ENCODE results near the gene EED.
"Not testable (repeated sequence)": the region's sequence is repeated elsewhere in the genome, so short reads cannot be mapped to it uniquely, and the experiment has no call there.

EED gene

DNA sequence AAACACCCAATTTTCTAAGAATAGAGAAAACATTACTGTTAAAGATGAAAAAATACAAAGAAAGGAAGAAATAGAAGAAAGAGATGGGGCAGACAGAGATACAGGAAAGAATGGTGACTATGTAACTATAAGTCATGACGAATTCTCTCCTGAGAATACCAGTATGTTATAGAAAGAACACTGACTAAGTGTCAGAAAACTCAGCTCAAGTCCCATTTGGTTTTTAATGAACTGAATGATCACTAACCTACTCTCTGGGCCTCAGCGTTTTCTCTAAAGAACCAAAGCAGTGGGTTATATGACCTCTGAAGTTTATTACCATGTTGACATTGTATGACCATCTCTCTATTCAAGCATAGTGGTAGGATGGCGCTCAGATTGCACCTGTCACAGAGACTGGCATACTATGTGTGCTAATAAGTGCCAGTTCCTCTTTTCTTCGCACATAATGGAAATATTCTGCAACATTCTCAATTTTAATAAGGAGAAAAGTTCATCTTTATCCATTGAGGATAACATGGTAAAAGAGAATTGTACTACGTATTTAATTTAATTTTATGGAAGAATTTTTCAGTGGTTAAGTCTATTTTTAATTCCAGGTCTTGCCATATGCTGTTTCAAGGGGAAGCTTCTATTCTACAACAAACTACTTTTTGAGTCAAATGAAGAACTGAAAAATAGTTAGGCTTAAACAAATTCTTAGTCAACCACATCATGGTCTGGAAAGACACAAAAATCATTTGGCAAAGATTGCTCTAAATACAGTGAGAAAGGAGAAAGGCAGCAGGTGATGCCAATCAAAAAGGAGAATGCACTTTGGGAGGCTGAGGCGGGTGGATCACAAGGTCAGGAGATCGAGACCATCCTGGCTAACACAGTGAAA, 25.0 kb upstream of the EED start:
- no peak for DNase-seq

DNA sequence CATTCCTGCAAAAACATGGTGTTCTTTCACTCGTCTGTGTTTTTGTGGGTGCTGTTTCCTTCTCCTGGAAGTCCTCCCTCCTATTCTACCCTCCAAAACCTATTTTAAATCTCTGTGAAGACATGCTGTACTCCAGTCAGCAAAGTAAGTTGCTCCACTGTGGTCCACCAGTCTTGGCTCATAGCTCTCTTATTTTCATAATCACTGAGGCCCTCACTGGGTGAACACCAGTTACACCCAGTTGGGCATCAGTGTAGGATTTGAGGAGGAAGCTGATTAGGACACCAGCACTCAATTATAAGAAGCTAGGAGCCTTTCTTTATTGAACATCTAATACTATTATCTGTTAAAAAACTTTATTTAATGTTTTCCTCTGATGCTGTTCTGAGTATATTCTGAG, 23.9 kb upstream of the EED start:
- no peak for DNase-seq

DNA sequence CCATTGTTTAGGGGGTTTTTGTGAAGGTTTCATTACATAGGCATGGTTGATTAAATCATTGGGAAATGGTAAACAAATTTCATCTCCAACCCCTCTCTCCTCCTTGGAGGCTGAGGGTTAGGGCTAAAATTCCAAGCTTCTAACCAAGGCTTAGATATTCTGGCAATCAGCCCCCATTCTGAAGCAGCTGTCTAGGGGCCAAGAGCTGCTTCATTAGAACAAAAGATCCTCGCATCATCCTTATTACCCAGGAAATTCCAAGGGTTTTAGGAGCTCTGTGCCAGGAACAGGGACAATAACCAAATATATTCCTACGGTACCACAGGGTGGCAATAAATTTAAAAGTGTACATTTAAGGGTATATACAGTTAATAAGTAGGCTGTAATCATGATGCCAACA, 22.5 kb upstream of the EED start:
- no peak for DNase-seq

DNA sequence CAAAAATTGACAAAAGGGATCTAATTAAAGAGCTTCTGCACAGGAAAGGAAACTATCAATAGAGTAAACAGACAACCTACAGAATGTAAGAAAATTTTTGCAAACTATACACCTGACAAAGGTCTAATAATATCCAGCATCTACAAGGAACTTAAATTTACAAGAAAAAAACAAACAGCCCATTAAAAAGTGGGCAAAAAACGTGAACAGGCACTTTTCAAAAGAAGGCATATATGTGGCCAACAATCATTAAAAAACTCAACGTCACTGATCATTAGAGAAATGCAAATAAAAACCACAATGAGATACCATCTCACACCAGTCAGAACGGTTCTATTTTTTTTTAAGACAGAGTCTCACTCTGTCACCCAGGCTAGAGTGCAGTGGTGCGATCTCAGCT, 20.0 kb upstream of the EED start:
- not testable (repeated sequence) for DNase-seq

DNA sequence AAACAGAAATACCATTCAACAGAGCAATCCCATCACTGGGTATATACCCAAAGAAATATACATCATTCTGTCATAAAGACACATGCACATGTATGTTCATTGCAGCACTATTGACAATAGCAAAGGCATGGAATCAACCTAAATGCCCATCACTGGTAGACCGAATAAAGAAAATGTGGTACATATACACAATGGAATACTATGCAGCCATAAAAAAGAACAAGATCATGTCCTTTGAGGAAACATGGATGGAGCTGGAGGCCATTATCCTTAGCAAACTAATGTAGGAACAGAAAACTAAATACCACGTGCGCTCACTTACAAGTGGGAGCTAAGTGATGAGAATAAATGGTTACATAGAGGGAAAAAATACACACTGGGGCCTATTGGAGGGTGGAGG, 19.2 kb upstream of the EED start:
- not testable (repeated sequence) for DNase-seq

DNA sequence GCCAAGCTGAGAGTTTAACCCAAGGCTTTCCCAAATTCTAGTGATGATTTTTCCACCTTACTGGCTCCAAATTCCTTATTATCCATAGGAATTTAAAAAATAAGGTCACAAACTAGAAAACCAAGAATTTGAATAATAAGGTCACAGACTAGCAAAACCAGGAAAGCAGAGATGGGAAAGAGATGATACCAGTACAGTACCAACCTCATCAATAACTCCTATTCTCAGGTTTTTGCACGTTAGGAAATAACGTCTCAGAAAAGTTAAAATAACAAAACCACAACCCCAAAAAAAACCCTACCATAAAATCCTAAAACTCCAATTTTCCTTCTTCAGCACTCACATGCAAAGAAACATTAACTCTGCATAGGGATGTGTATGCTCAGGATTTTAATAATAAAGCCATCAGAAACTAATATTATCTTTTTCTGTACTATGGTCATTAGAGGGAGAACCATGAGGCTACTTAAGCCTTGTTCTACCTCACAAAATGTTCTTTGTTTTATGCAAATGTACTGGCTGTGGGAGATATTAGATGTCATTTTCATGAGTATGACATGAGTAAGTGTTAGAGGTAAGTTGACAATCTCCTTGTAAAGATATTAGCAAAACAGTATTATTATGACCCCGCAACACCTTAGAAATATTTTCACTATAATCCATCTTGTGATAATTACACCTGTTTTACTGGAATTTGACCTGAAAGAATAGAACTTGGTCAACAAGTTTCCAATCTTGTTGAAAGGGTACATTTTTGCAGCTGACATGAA, 16.1 kb upstream of the EED start:
- DNase-seq: no peak

DNA sequence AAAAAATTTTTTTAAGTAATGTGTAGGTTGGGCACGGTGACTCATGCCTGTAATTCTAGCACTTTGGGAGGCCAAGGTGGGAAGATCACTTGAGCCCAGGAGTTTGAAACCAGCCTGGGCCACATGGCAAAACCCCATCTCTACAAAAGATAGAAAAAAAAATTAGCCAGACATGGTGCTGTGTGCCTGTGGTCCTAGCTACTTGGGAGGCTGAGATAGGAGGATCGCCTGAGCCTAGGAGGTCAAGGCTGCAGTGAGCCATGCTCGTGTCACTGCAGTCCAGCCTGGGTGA, 15.6 kb upstream of the EED start:
- peak in 1 of 2 donors; percentile 8 for DNase-seq

DNA sequence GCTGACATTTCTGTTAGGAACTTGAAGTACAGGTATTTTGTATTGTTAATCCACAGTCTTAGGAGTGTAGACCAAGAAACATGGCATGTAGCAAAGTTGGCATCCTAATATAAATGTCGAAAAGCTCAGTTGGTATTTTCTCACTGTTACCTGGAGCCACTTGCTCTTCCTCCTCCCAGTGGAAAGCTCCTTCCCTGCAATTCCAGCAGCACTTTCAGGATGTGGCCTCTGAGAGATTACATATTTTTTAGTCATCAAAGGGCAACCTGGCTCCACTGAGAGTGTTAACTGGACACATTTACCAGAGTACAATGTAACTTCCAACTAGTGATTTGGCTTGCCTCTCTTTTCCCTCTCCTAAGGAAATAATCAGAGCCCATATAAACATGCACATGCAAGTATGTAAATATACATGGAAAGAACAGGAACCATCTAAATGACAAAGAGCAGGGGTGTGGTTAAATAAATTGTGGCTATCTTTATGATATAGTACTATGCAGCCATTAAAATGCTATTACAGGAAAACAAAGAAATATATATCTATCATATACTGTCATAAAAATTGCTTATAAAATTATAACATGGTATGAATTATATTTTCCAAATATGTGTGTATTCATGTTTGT, 14.3 kb upstream of the EED start:
- no peak for DNase-seq

DNA sequence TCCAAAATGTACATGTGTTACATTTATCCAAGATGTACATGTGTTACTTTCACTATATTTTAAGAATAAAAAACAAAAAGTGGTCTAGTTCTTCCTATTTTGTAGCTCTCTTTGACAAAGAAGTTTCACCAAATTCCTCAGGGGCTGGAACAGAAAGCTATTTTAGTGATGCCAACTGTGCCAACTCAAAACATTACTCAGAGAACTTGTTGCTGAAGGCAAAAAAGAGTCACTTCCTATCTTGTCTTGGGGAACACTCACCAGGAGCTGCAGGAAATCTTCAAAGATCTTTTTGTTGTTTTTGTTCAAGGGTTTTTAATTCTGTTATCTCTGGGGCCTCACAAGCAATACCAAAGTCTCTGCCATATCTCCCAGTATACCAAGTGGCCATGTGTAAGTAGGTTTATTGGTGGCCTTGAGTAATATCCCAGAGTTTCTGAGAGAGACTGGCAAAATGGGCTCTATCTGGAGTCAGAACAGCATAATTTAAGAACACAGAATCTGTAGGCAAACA, 13.6 kb upstream of the EED start:
- no peak for DNase-seq

DNA sequence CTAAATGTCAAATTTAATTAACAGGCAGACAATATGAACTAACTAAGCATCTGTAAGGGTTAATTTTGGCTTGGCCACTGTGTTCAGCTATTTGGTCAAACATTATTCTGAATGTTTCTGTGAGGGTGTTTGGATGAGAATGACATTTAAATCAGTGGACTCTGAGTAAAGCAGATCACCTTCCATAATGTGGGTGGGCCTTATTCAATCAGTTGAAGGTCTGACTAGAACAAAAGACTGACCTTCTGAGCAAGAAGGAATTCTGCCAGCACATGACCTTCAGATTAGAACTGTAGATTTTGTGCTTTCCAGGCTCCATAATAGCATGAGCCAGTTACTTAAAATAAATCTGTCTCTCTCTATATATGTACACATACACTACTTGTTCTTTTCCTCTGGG, 12.0 kb upstream of the EED start:
- no peak for DNase-seq

DNA sequence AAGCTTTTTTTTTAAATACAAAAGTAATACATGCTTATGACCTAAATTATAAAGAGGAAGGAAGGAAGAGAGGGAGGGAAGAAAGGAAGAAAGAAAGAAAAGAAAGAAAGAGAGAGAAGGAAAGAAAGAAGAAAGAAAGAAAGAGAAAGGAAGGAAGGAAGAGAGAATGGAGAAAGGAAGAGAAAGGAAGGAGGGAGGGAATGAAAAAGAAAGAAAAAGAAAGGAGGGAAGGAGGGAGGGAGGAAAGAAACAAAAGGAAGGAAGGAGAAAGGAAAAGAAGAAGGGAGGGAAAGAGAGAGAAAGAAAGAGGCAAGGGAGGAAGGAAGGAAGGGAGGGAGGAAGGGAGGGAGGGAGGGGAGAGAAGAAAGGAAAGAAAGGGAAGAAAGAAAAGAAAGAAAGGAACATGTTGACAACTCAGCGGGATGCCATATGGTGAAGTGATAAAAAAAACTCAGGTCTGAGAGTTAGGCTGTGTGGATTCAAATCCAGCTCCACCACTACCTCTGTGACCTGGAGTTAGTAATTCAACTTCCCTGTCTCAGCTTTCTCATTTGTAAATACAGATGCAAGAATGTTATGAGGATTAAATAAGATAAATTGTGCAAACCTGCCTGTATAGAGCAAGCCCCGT, 9.6 kb upstream of the EED start:
- DNase-seq: no peak

DNA sequence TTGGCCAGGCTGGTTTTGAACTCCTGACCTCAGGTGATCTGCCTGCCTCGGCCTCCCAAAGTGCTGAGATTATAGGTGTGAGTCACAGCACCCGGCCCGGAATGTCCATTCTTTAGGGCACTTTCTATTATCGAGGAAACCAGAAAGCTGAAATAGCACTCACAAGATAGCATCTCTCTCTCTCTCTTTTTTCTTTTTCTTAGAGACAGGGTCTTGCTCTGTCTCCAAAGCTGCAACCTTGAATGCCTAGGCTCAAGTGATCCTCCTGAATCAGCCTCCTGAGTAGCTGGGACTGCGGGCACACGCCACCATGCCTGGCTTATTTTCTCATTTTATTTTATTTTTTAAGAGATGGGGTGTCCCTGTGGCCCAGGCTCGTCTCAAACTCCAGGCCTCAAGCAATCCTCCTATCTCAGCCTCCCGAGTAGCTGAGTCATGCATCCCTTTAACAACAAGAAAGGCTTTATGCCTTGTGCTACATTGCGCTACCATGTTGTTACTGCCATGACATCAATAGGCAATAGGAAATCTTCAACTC, 7.2 kb upstream of the EED start:
- no peak for DNase-seq

DNA sequence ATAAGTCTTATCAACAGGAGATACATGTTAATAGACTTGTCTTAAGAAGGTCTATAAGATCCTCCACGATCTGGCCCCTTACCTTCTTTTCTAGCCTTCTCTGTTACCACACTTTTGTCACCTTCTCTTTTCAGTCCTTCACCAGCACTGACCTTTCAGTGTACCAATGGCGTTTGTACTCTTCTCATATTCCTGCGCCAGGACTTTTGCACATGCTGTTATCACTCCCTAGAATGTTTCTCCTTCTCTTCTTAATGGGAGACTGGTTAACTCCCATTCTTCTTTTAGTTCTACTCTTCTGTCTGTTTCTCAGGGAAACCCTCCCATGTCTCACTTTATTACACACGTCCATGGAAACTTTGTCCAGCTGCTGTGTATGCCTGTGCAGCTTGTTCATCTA, 4.4 kb upstream of the EED start:
- no peak for DNase-seq

DNA sequence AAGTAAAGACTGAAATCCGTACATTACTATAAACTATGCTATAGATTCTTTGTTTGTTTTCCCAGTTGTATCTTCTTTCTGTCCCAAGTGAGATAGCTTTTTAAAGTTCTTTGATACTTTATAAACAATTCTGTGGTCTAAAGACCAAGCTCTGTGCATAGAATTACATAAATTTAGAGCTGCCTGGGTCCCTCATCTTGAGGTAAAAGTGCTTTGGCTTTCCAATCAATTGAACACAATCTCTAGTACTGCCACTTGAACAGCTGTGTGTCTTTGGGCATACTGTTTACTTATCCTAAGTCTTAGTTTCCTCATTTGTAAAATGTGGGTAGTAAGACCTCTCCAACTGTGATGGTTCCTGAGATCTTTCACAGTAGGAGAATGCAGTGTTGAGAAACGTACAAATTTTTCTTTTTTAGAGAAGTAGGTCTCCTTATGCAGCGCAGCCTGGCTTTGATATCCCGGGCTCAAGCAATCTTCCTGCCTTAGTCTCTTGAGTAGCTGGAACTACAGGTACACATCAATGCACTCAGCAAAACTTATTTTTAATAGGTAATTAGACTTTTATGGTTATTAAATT, 2.5 kb upstream of the EED start:
- no peak for DNase-seq

DNA sequence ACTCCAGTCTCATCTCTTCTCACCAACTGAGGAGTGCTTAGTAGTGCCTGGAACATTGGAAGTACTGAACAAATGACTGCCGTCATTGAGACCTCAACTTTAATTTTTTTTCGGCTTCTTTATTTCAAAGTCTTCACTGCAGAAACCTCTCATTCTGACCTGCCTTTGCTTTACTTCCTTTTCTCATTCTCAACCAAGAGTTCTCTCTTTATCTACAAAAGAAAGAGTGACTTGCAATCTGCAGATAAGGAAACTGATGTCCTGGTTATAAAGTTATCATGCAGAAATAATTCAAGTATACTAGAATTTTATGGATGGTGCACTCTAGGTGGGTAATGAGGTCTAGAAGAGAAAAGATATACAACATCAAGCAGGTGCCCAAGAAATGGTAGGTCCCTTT, 1.2 kb upstream of the EED start:
- DNase-seq: no peak

DNA sequence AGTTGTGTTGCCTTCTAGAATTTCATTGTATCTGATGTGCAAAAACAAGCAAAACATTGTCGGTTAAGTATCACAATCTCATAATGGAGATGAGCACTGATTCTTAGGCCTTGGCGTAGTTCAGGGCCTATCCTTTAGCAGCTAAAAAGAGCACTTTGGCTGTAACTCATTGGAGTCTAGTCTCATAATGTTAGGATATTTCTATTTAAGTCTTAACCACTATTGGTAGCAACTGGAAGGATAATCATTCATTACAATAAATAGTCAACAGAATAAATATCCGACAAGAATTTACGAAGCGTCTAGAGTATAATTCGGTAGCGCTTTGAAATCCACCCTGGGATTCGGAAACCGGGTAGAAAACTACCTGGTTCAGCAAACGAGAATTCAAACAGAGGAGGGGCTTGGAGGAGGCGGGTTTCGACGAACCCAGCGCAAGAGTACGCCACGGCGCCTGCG, 461 bp upstream of the EED start:
- peak; percentile 88 to 91 for DNase-seq

DNA sequence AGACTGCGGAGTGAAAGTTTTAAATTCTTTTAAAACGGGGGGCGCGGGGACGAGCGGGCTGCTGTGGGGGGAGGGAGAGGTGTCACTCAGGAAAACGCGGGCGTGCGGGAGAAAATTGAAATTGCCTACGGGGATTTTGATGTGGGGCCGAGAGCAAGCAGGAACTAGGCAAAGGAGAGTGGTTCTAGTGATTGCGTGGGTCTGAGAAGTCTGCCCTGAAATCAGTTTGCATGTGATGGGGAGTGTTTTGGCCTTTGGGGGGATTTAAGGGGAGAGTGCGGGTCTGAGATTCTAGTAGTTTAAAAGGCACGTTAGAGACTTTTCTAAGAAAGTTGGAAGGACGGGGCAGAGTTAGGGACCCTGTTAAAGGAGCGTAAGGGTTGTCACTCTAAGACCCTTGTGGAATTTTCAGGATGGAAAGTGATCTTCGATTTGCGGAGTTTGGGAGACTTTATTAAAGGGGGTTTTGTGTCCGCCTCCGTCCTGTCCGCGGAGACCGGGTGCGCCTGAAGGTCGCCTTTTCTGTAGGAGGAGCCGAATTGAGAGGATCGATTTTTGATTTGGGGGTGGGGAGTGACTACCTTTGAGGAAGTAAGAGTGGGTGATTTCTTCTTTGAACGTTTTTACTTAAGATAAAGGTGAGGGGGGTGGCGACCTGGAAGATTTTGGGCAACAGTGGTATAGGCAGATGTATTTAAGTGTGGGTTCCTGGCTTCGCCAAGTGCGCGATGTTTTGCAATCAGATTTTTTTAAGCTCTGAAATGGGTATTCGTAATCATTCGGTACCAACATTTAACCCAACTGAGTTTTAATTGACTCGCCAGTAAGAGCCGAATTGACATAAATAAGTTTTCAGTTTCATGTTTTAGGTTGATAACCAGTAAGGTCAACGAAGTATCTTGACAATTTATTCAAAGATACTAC, 1.1 kb downstream of the EED start:
- DNase-seq: peak; percentile 12 to 20

DNA sequence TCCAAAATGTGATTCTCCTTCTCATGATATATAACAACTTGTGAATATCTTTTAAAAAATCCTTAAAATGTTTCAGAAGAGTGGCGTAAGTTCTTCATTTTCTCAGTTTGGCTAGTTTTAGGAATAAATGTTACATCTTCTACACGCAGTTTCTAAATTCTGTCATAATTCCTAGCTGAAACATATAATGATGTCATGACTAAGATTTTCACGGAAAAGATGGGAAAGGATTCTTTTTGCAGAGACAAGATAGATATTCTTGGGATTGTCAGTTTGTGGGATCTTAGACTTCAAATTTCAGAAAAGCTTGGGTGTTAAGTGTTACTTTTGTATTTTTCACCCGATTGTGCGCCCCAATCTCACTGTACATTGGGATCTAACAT, 1.7 kb downstream of the EED start:
- no peak for DNase-seq

DNA sequence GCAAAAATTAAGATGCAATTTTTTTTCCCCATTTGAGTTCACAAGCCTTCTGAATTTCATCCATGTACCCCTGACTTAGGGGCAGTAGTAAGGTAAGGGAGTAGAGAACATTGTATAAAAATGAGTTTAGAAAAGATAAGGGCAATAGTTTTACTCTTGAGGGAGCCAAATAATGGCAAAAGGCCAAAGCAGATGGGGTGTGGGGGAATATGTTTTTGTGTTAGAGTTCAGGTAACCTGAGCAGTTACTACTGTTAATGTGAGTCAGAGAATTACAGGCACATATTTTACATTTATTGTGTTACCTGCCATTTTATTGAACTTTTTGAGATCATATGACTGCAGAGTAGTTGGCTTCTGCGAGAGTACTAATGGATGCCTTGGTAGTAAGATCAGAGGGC, 3.1 kb downstream of the EED start:
- no peak for DNase-seq

DNA sequence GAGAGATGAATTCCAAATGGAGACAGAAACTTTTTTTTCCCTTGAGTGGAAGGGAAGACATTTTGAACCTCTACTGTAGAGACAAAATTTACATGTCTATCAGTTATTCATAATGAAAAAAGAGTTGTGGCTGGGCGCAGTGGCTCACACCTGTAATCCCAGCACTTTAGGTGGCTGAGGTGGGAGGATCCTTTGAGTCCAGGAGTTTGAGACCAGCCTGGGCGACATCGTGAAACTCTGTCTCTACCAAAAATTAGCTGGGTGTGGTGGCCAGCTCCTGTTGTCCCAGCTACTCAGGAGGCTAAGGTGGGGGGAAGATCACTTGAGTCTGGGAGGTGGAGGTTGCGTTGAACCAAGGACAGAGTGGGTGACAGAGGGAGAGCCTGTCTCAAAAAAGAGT, 4.1 kb downstream of the EED start:
- no peak for DNase-seq

DNA sequence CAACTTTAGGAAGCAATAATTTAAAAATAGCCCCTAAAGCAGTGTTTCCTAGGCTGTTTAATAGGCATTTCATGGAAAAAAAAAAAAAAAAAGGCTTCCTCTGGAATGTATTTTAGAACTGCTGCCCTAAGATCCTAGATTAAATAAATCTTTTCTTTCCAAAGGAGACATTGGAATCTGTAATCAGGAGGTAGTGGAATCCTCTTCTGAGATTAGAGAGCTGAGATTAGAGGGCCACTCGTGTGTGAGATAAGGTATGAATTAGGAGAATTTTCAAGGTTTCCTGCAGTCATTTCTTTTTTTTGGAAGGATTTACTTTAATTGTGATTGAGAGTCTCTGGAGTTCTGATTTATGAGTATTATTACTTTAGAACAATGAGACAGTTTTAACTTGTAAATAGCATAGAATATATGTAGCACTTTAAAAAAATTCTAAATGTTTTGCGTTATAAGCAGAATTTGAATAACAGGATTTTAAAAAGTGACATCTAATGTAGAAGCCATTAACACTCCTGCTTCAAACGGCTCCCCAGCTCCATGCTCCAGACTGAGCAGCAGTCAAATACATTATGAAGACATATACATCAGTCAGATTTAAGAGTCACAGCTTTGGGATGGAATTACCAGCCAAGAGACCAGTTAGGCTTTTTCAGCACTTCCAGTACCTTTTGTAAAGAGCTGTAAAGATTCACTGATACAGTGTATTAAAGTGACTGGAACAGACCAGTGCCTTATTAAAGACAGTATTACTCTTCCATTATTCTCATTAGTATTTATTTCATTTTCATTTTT, 5.0 kb downstream of the EED start:
- DNase-seq: no peak
